ENCODE measurements around the gene ZNF451. TPM values are rescaled to one million over a fixed set of nuclear protein-coding genes. Genes with fewer than 3 reads are reported as not detected.
"Not testable (repeated sequence)": the region's sequence is repeated elsewhere in the genome, so short reads cannot be mapped to it uniquely, and the experiment has no call there.

The ZNF451 gene
- total RNA-seq, 2 experiments from 2014 or later: 46.8 to 60.3 TPM

DNA sequence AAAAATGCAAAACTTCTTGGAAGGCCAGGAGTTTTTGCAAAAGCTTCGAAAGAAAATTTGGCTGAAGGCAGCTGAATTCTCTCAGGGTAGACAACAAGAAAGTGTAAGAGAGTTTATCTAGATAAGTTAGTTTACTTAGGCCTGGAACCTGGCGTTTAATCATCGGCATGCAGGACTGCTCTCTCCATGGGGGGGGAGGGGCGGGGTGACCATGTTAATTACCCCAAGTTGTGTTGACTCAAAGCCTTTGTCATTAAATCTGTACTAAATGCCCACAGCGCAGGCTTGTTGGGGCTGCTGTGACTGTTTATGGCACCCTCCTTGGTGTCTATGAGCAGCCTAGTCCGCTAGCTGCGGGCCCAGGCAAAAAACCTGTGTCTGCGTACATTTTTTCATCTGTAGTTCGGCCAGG lies 20.1 kb upstream of the ZNF451 start:
- intact Hi-C loops (cut with DNase I, micrococcal nuclease): no loop called here
- Mint-ChIP-seq H3K4me1 (no peaks in the 10 kb centered on the region), H3K9me3 (ENCODE audit: low read depth) (no peaks in the 10 kb centered on the region), H3K27ac (no peak overlapping the region), H3K4me3 (no peak overlapping the region), H3K27me3 (no peaks in the 10 kb centered on the region), H3K36me3 (ENCODE audit: low read depth) (peaks cover 24% of the 10 kb centered on the region)
- ChIA-PET POLR2A (no interaction called here), CTCF (interaction anchor here (0.6 kb wide), 2 partner anchors 89 to 813 kb away, joined by 3 to 4 read pairs; no protein-coding TSS in a partner anchor)
- no peak for ATAC-seq
- DNase-seq: no peak

DNA sequence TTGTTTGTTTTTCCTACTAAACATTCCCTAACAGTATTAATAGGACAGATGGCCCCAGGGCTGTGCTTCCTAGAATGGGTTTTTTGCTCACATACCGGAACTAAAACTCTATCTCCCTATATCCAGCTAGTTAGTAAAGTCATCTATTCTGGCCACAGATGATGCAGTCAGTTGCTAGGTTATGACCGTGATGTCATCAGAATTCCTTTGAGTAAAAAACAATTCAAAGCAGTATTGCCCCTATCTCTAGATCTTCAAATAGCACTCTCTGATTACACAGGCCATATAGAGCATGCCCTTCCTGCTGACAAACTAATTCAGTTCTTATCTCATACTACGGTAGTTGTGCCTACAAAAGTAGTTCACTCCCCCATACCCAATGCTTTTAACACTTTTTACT lies 17.9 kb upstream of the ZNF451 start:
- intact Hi-C loops (cut with DNase I, micrococcal nuclease): no loop called here
- DNase-seq (no peak), ATAC-seq (no peak)
- CTCF ChIA-PET: interaction anchor here (1.3 to 1.5 kb wide), 2 partner anchors 14 to 52 kb away, joined by 3 read pairs; no protein-coding TSS in a partner anchor
- peaks cover 15% of the 10 kb centered on the region for H3K36me3 Mint-ChIP-seq (ENCODE audit: low read depth)
- H3K9me3 Mint-ChIP-seq (ENCODE audit: low read depth): no peaks in the 10 kb centered on the region
- H3K27me3 Mint-ChIP-seq: no peaks in the 10 kb centered on the region
- POLR2A ChIA-PET: no interaction called here
- H3K4me3 Mint-ChIP-seq: no peak overlapping the region
- no peak overlapping the region for H3K27ac Mint-ChIP-seq
- H3K4me1 Mint-ChIP-seq: no peaks in the 10 kb centered on the region

DNA sequence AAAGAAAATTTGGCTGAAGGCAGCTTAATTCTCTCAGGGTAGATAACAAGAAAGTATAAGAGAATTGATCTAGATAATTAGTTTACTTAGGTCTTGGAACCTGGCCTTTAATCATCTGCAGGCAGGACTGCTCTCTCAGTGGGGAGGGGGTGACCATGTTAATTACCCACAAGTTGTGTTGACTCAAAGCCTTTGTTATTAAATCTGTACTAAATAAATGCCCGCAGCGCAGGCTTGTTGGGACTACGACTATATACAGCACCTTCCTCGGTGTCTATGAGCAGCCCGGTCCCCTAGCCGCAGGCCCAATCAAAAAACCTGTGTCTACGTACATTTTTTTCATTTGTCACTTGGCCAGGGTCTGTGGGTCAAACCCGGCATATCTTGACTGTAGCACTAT lies 15.6 kb upstream of the ZNF451 start:
- DNase-seq (no peak), ATAC-seq (no peak)
- Mint-ChIP-seq H3K27ac (no peak overlapping the region), H3K36me3 (ENCODE audit: low read depth) (peaks cover 18% of the 10 kb centered on the region), H3K4me3 (no peak overlapping the region), H3K9me3 (ENCODE audit: low read depth) (no peaks in the 10 kb centered on the region), H3K27me3 (no peaks in the 10 kb centered on the region), H3K4me1 (no peaks in the 10 kb centered on the region)
- intact Hi-C loops (cut with DNase I, micrococcal nuclease): no loop called here
- ChIA-PET POLR2A (no interaction called here), CTCF (no interaction called here)

DNA sequence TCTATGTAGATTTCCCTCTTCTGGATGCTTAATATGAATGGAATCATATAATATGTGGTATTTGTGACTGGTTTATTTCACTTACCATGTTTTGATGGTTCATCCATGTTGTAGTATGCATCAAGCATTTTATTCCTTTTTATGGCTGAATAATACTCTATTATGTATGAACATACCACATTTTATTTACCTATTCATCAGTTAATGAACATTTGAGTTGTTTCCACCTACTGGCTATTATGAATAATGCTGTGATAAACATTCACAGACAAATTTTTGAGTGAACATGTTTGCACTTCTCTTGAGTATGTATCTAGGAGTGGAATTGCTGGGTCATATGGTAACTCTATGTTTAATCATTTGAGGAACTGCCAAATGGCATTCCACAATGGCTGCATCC lies 14.9 kb upstream of the ZNF451 start:
- POLR2A ChIA-PET: no interaction called here
- Mint-ChIP-seq H3K4me1 (no peaks in the 10 kb centered on the region), H3K4me3 (no peak overlapping the region), H3K27me3 (no peaks in the 10 kb centered on the region), H3K9me3 (ENCODE audit: low read depth) (no peaks in the 10 kb centered on the region), H3K27ac (no peak overlapping the region), H3K36me3 (ENCODE audit: low read depth) (peaks cover 16% of the 10 kb centered on the region)
- DNase-seq (no peak), ATAC-seq (no peak)
- intact Hi-C loops (cut with DNase I, micrococcal nuclease): no loop called here
- CTCF ChIA-PET: no interaction called here

DNA sequence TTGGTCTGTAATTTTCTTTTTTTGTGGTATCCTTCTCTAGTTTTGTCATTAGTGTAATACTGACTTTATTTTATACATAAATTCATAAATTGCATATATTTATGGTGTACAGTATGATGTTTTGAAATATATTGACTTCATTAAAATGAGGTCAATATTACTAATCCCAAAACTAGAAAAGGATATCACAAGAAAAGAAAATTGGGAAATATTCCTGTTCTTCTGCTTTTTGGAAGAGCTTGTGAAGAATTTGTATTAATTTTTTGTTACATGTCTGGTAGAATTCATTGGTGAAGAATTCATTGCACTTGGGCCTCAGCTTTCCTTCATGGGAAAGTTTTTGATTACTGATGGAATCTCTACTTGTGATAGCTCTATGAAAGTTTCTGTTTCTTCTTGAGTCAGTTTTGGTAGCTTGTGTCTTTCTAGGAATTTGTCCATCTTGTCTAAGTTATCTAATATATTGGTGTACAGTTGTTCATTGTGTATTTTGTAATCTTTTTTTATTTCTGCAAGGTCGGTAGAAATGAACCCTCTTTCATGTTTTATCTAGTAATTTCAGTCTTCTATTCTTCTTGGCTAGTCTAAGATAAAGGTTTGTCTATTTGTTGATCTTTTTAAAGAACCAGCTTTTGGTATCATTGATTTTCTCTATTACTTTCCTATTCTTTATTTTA lies 11.3 kb upstream of the ZNF451 start:
- no peak overlapping the region for H3K27ac Mint-ChIP-seq
- no peaks in the 10 kb centered on the region for H3K27me3 Mint-ChIP-seq
- H3K9me3 Mint-ChIP-seq (ENCODE audit: low read depth): no peaks in the 10 kb centered on the region
- ATAC-seq (no peak), DNase-seq (no peak)
- intact Hi-C loops (cut with DNase I, micrococcal nuclease): no loop called here
- ChIA-PET CTCF (no interaction called here), POLR2A (no interaction called here)
- no peak overlapping the region for H3K4me3 Mint-ChIP-seq
- H3K36me3 Mint-ChIP-seq (ENCODE audit: low read depth): peaks cover 20% of the 10 kb centered on the region
- H3K4me1 Mint-ChIP-seq: no peaks in the 10 kb centered on the region

DNA sequence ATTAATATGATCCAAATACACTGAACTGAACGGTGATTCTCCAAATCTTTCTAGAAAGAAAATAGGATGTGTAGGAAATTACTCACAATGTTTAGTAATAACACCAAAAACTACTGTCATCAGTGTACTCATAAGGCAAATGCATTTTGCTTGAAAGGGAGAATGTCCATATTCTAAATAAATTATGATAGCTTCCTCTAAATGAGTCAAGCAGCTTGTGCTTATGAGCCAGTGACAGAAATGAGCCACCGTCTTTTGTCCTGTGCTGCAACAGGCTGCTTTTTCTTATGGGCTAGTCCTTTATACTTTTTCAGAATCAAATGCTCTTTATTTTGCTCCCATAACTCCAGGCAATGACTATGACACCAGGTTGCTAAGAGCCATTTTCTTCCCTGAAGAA lies 4.5 kb upstream of the ZNF451 start:
- H3K27me3 Mint-ChIP-seq: no peaks in the 10 kb centered on the region
- CTCF ChIA-PET: no interaction called here
- peaks cover 5% of the 10 kb centered on the region for H3K4me1 Mint-ChIP-seq
- H3K27ac Mint-ChIP-seq: no peak overlapping the region
- DNase-seq: peak; percentile 7
- no peak for ATAC-seq
- POLR2A ChIA-PET: no interaction called here
- no peaks in the 10 kb centered on the region for H3K9me3 Mint-ChIP-seq (ENCODE audit: low read depth)
- intact Hi-C loops (cut with DNase I, micrococcal nuclease): loop anchor here in 1 of 2 experiments (5.0 kb wide), 1 partner anchor 128 kb away; the partner anchor contains the start of gene BEND6
- peaks cover 2% of the 10 kb centered on the region for H3K36me3 Mint-ChIP-seq (ENCODE audit: low read depth)
- no peak overlapping the region for H3K4me3 Mint-ChIP-seq

DNA sequence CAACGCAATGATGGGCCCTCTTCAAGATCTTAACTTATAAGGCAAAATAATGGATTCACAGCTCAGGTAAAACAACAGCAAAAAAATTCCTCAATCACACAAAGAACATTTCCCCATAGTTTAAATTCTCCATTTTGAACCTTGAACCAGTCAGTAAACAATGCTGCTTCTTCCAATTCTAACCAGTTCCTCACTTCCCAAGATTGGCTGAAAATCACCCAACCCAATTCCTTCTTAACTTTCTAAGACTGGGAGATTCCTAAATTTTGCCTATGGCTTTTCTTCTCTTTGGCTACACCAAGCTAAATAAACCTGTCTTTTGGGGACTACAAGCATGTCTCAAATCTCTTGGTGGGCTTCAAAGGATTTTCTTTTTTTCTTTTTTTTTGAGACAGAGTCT lies 3.1 kb upstream of the ZNF451 start:
- Mint-ChIP-seq H3K27me3 (no peaks in the 10 kb centered on the region), H3K4me1 (peaks cover 12% of the 10 kb centered on the region), H3K36me3 (ENCODE audit: low read depth) (peaks cover 6% of the 10 kb centered on the region), H3K4me3 (no peak overlapping the region), H3K27ac (no peak overlapping the region), H3K9me3 (ENCODE audit: low read depth) (no peaks in the 10 kb centered on the region)
- ATAC-seq: no peak
- DNase-seq: no peak
- CTCF ChIA-PET: no interaction called here
- POLR2A ChIA-PET: no interaction called here
- intact Hi-C loops (cut with DNase I, micrococcal nuclease): loop anchor here in 1 of 2 experiments (5.0 kb wide), 1 partner anchor 130 kb away; the partner anchor contains the start of gene BEND6

DNA sequence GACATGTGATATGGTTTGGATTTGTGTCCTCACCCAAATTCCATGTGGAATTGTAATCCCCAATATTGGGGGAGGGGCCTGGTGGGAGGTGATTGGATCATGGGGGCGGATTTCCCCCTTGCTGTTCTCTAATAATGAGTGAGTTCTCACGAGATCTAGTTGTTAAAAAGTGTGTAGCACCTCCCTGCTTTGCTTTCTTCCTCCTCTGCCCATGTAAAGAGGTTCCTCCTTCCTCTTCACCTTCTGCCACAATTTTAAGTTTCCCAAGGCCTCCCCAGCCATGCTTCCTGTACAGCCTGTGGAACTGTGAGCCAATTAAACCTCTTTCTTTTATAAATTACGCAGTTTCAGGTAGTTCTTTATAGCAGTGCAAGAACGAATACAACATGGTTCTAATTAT lies 2.1 kb upstream of the ZNF451 start:
- ChIA-PET CTCF (no interaction called here), POLR2A (no interaction called here)
- no peak overlapping the region for H3K27ac Mint-ChIP-seq
- ATAC-seq (no peak), DNase-seq (no peak)
- H3K36me3 Mint-ChIP-seq (ENCODE audit: low read depth): peaks cover 13% of the 10 kb centered on the region
- H3K4me1 Mint-ChIP-seq: peaks cover 21% of the 10 kb centered on the region
- intact Hi-C loops (cut with DNase I, micrococcal nuclease): loop anchor here in 1 of 2 experiments (5.0 kb wide), 1 partner anchor 131 kb away; the partner anchor contains the start of gene BEND6
- H3K27me3 Mint-ChIP-seq: no peaks in the 10 kb centered on the region
- H3K9me3 Mint-ChIP-seq (ENCODE audit: low read depth): no peaks in the 10 kb centered on the region
- H3K4me3 Mint-ChIP-seq: no peak overlapping the region

DNA sequence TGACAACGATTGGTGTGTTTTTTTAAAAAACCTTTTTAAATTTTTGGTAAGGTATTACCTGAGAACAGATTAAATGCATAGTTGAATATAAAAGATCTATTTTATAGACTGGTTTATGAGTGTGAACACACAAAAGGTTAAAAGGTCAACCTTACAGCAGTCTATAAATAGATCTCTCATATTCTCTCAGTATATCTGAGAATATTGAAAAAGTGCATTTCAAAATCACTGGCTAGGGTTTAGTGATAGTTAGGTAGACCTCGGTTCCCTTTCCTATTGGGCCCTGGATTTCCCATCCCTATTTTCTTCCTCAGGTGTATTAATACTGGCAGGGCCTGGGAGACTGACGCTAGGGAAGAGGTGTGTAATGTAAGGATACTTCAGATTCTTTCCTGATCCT lies 723 bp upstream of the ZNF451 start:
- POLR2A ChIA-PET: interaction anchor here (0.6 to 1.0 kb wide), 3 partner anchors 13 to 83 kb away, joined by 4 to 6 read pairs (median 5); partner anchors contain the start of gene BAG2
- H3K27ac Mint-ChIP-seq: peak overlapping the region; percentile 82
- no peak for DNase-seq
- CTCF ChIA-PET: interaction anchor here (0.5 to 1.0 kb wide), 5 partner anchors 23 to 495 kb away, joined by 3 read pairs; no protein-coding TSS in a partner anchor
- peaks cover 22% of the 10 kb centered on the region for H3K36me3 Mint-ChIP-seq (ENCODE audit: low read depth)
- intact Hi-C loops (cut with DNase I, micrococcal nuclease): loop anchor here (1.0 to 5.0 kb wide), 6 partner anchors 43 to 228 kb away; partner anchors contain the start of genes BEND6 (in 2 of the 2), KIAA1586 (in 2 of the 2), RAB23 (in 2 of the 2) and BAG2 (in 1 of the 2)
- no peaks in the 10 kb centered on the region for H3K9me3 Mint-ChIP-seq (ENCODE audit: low read depth)
- no peaks in the 10 kb centered on the region for H3K27me3 Mint-ChIP-seq
- H3K4me1 Mint-ChIP-seq: peaks cover 30% of the 10 kb centered on the region
- H3K4me3 Mint-ChIP-seq: peak overlapping the region; percentile 73
- no peak for ATAC-seq

DNA sequence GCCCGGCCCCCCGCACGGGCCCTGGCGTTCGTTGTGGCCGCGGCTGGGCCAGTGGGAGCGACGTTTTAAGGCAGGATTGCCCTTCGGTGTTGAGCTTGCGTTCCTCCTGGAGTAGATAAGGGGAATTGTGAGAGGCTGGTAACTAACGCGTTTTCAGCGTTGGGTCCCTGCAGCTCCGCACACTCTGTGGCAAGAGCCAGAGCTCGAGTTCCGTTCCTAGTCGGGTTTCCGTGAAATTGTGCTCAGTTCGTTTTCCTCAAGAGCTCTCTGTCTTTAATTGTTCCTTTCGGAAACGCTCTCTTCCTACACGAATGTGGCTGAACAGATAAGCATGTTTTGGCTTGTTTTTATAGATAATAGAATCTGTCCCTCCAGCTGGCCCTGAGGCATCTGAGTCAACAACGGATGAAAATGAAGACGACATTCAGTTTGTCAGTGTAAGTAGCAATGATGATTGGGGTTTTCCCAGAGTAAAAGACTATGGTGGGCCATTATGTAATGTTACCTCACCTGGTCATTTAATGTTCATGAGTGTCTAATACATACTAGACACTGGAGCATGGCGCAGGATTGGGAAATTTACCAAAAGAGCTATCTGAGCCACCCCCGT lies 575 bp downstream of the ZNF451 start:
- H3K9me3 Mint-ChIP-seq (ENCODE audit: low read depth); H3K27me3 Mint-ChIP-seq; H3K27ac Mint-ChIP-seq; CTCF ChIA-PET; DNase-seq; POLR2A ChIA-PET: not testable (repeated sequence)
- Mint-ChIP-seq H3K4me3 (peak overlapping the region; percentile 73), H3K36me3 (ENCODE audit: low read depth) (peaks cover 22% of the 10 kb centered on the region), H3K4me1 (peaks cover 36% of the 10 kb centered on the region)
- intact Hi-C loops (cut with DNase I, micrococcal nuclease): loop anchor here (1.0 kb wide), 2 partner anchors 82 to 227 kb away; partner anchors contain the start of genes BAG2 (in 1 of the 2) and PRIM2 (in 1 of the 2)
- peak; percentile 11 for ATAC-seq

DNA sequence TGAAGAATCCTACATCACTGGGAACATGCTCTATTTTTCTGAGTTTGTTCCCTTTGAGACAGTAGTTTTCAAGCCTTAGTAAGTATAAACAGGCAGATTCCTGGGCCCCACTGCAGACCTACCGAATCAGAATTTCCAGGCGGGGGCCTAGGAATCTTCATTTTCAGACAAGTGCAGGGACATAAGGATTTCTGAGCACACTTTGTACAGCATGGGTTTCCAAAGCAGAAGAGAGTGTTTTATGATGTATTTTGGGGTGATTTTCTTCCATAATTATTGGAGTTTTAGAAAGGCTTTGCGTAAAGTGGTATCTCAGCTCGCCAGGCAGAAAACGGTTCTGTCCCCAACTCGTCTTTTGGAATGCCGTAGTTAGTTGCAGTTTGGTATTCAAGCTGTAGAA lies 1.4 kb downstream of the ZNF451 start:
- H3K9me3 Mint-ChIP-seq (ENCODE audit: low read depth); intact Hi-C loops (cut with DNase I, micrococcal nuclease); CTCF ChIA-PET; DNase-seq; ATAC-seq; H3K27me3 Mint-ChIP-seq; POLR2A ChIA-PET: not testable (repeated sequence)
- Mint-ChIP-seq H3K4me1 (peaks cover 37% of the 10 kb centered on the region), H3K27ac (peak overlapping the region; percentile 76), H3K36me3 (ENCODE audit: low read depth) (peaks cover 23% of the 10 kb centered on the region), H3K4me3 (peak overlapping the region; percentile 73)

DNA sequence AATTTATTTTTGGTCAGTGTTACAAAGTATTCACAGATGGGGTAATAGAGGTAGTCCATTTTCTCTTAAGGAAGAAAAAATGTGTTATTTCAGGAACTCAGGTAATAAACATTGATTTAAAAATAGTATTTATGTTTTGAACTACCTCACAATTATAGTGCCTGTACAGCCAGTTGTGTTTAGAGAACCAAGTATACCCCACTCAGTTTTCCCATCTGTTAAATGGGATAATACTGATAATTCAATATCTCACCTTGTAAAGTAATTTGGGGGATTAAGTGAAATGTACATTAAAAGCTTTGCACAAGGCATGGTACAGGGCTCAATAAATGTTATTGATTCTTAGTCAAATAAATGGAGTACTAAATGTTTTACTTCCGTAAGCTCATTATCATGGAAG lies 4.7 kb downstream of the ZNF451 start:
- ChIA-PET POLR2A (no interaction called here), CTCF (no interaction called here)
- Mint-ChIP-seq H3K36me3 (ENCODE audit: low read depth) (peaks cover 47% of the 10 kb centered on the region), H3K4me1 (peaks cover 42% of the 10 kb centered on the region), H3K27me3 (no peaks in the 10 kb centered on the region), H3K27ac (no peak overlapping the region), H3K4me3 (no peak overlapping the region), H3K9me3 (ENCODE audit: low read depth) (no peaks in the 10 kb centered on the region)
- DNase-seq (no peak), ATAC-seq (no peak)
- intact Hi-C loops (cut with DNase I, micrococcal nuclease): no loop called here
